A549 (cell line): Measurements from ENCODE around the gene ELF5. TPM values are rescaled to one million over a fixed set of nuclear protein-coding genes. Genes with fewer than 3 reads are reported as not detected.

Experiments used
- ATAC-seq, 2 experiments: fragments of 200-7000 bp in 1 of 2; fragments of >200 bp in 1 of 2; cut with Nextera tagmentation in 1 of 2; cut with Tn5 transposase in 1 of 2; 3 replicates each; pipeline versions ENCODE4 v1.8.0 to v1.9.1; 2018 to 2020; ENCODE audit warnings: mild to moderate bottlenecking in 1 of 2, moderate library complexity in 1 of 2
- CTCF ChIA-PET: fragments of 300-600 bp; sonication (Branson Sonifier 250); formaldehyde crosslinking; extraction: SDS; loops from one replicate; lab custom pipeline; 2021; ENCODE audit warnings: antibody characterized with exemption, inconsistent platforms; lab: Yijun Ruan, JAX
- POLR2A ChIA-PET: fragments of 350-600 bp; formaldehyde crosslinking; extraction: SDS; loops from one replicate; lab custom pipeline; 2021; ENCODE audit warnings: antibody characterized with exemption, inconsistent platforms; lab: Yijun Ruan, JAX
- DNase-seq, 2 experiments: peaks; one replicate each; pipeline versions ENCODE4 v3.0.0 to v3.0.0-alpha.2; 2011 to 2016; ENCODE audit warnings: low read depth in 1 of 2, low spot score in 1 of 2
- FAIRE-seq: peaks from 2 replicates; lab custom pipeline; 2011; peaks lifted over from hg19 to GRCh38; lab: Jason Lieb, UNC
- H3K27ac ChIP-seq, 2 experiments: fragments of >200 bp; sonication (Bioruptor Twin); formaldehyde crosslinking; 3 replicates each; pipeline ENCODE4 v1.5.1; 2016 to 2017
- H3K4me1 ChIP-seq: fragments of >200 bp; sonication (Bioruptor Twin); formaldehyde crosslinking; 3 replicates; pipeline ENCODE4 v1.6.1; 2016
- H3K4me2 ChIP-seq: fragments of >200 bp; sonication (Bioruptor Twin); formaldehyde crosslinking; 3 replicates; pipeline ENCODE4 v1.6.1; 2016
- H3K4me3 ChIP-seq: fragments of >200 bp; sonication (Bioruptor Twin); formaldehyde crosslinking; 3 replicates; pipeline ENCODE4 v1.5.1; 2016
- H3K9me3 ChIP-seq: fragments of >200 bp; sonication (Bioruptor Twin); formaldehyde crosslinking; 3 replicates; pipeline ENCODE4 v1.6.1; 2016
- BHLHE40 ChIP-seq: IDR thresholded peaks from 2 replicates; pipeline ENCODE4 v1.6.1; 2012; ENCODE audit warnings: low read depth, low read length, inconsistent platforms
- E2F6 ChIP-seq: IDR thresholded peaks from 2 replicates; pipeline ENCODE4 v1.6.1; 2012; ENCODE audit warnings: low read depth, borderline replicate concordance
- EHF ChIP-seq: fragments of 250-450 bp; sonication (Bioruptor Pico); IDR thresholded peaks from 2 replicates; pipeline ENCODE4 v1.5.0; 2020; ENCODE audit warnings: mild to moderate bottlenecking
- ELK1 ChIP-seq: fragments of 150-350 bp; IDR thresholded peaks from 2 replicates; pipeline ENCODE4 v1.6.1; 2014; ENCODE audit warnings: low read depth, mild to moderate bottlenecking, low read length
- HES2 ChIP-seq: fragments of >200 bp; sonication (Bioruptor Twin); formaldehyde crosslinking; IDR thresholded peaks from 2 replicates; pipeline ENCODE4 v1.6.1; 2016
- HEYL ChIP-seq: fragments of 250-450 bp; sonication (Bioruptor Pico); IDR thresholded peaks from 2 replicates; pipeline ENCODE4 v1.8.0; 2021; ENCODE audit warnings: mild to moderate bottlenecking, moderate library complexity
- HMGXB4 ChIP-seq: fragments of 250-450 bp; sonication (Bioruptor Pico); IDR thresholded peaks from 2 replicates; pipeline ENCODE4 v1.5.0; 2021; ENCODE audit warnings: mild to moderate bottlenecking, moderate library complexity, borderline replicate concordance
- HOXA7 ChIP-seq: fragments of 250-450 bp; sonication (Bioruptor Pico); IDR thresholded peaks from 2 replicates; pipeline ENCODE4 v1.5.0; 2020; ENCODE audit warnings: mild to moderate bottlenecking, moderate library complexity
- HOXB5 ChIP-seq: fragments of 250-450 bp; sonication (Bioruptor Pico); IDR thresholded peaks from 2 replicates; pipeline ENCODE4 v1.5.0; 2020; ENCODE audit warnings: mild to moderate bottlenecking, moderate library complexity
- KDM1A ChIP-seq: fragments of 200-600 bp; sonication (generic); IDR thresholded peaks from 2 replicates; pipeline ENCODE4 v1.6.1; 2016; ENCODE audit warnings: low read depth, mild to moderate bottlenecking
- KDM5A ChIP-seq: fragments of 200-600 bp; sonication (generic); IDR thresholded peaks from 2 replicates; pipeline ENCODE4 v1.6.1; 2016; ENCODE audit warnings: antibody characterized with exemption, mild to moderate bottlenecking
- MAX ChIP-seq: IDR thresholded peaks from 2 replicates; pipeline ENCODE4 v1.6.1; 2012
- NFE2L2 ChIP-seq: fragments of 150-350 bp; conservative IDR thresholded peaks from 2 replicates; pipeline ENCODE4 v1.6.1; 2014; ENCODE audit warnings: low read length
- NR3C1 ChIP-seq: fragments of >200 bp; sonication (Bioruptor Twin); formaldehyde crosslinking; IDR thresholded peaks from 3 replicates; pipeline ENCODE4 v1.6.1; 2017
- POLR2AphosphoS2 ChIP-seq: conservative IDR thresholded peaks from 2 replicates; pipeline ENCODE4 v1.6.1; 2012; ENCODE audit warnings: low read length, improper control_type of control experiment, inconsistent platforms
- RARB ChIP-seq: fragments of 250-450 bp; sonication (Bioruptor Pico); IDR thresholded peaks from 2 replicates; pipeline ENCODE4 v1.8.0; 2021; ENCODE audit warnings: mild to moderate bottlenecking, moderate library complexity
- RCOR1 ChIP-seq: fragments of 150-350 bp; IDR thresholded peaks from 2 replicates; pipeline ENCODE4 v1.6.1; 2014; ENCODE audit warnings: antibody characterized with exemption, low read length, low read depth
- RFX5 ChIP-seq: fragments of 450-650 bp; IDR thresholded peaks from 2 replicates; pipeline ENCODE4 v1.7.1; 2014; ENCODE audit warnings: antibody characterized with exemption, mild to moderate bottlenecking, moderate library complexity
- SMC3 ChIP-seq: fragments of >200 bp; sonication (Bioruptor Twin); formaldehyde crosslinking; IDR thresholded peaks from 3 replicates; pipeline ENCODE4 v1.6.1; 2018; ENCODE audit warnings: inconsistent platforms
- SREBF2 ChIP-seq: fragments of 450-650 bp; IDR thresholded peaks from 2 replicates; pipeline ENCODE4 v1.6.1; 2014; ENCODE audit warnings: mild to moderate bottlenecking, moderate library complexity
- TP53 ChIP-seq: fragments of 250-450 bp; sonication (Bioruptor Pico); IDR thresholded peaks from 2 replicates; pipeline ENCODE4 v1.5.0; 2021; ENCODE audit warnings: mild to moderate bottlenecking, moderate library complexity
- USF2 ChIP-seq: fragments of 450-650 bp; IDR thresholded peaks from 2 replicates; pipeline ENCODE4 v1.6.1; 2014; ENCODE audit warnings: antibody characterized with exemption
- ZNF302 ChIP-seq: fragments of 250-450 bp; sonication (Bioruptor Pico); IDR thresholded peaks from 2 replicates; pipeline ENCODE4 v1.9.0; 2021; ENCODE audit warnings: inconsistent platforms, mild to moderate bottlenecking, moderate library complexity
- ZSCAN20 ChIP-seq: fragments of 250-450 bp; sonication (Bioruptor Pico); IDR thresholded peaks from 2 replicates; pipeline ENCODE4 v1.8.0; 2022; ENCODE audit warnings: mild to moderate bottlenecking, moderate library complexity
- WGBS: methylation state at CpG from one replicate; pipeline ENCODE4 v1.1.6; 2017; ENCODE audit errors: missing lambda C conversion rate; 5-methylcytosine and 5-hydroxymethylcytosine counted together
- polyA plus RNA-seq, 4 experiments: library from polyadenylated mRNA; depleted of rRNA in 3 of 4; stranded (reverse); fragments of >200 nt; fragmentation: RNase III in 1 of 4; extraction: RNeasy Plus Mini Kit Qiagen cat#74134 plus additional on column Dnase treatment in 1 of 4; gene quantifications; 2 replicates in 3 of 4; 3 replicates in 1 of 4; pipeline ENCODE4 v1.2.3, GENCODE V29; 2011 to 2017

ELF5 gene
- polyA plus RNA-seq, 2 of the 4 experiments (the other 2 are of a cell fraction) = 0.04 TPM; not detected in 1

- DNase-seq (no peak), FAIRE-seq (no peak), ATAC-seq (no peak)
- ChIA-PET POLR2A (no interaction called here), CTCF (interaction anchor here (1.4 to 1.6 kb wide), 3 partner anchors 11 to 270 kb away, joined by 3 to 6 read pairs (median 4); no protein-coding TSS in a partner anchor)
- TF ChIP-seq TP53 (CRISPR knock-in tag) = no peak
- no peak for TF ChIP-seq RCOR1
- no peak for TF ChIP-seq RARB (CRISPR knock-in tag)
- no peak for TF ChIP-seq ELK1
- no peak for TF ChIP-seq HEYL
- no peak for TF ChIP-seq E2F6
- TF ChIP-seq MAX = no peak
- no peak overlapping the region for H3K4me2 ChIP-seq
- 92% methylated on average over 4 of the region's 4 CpGs for WGBS
- H3K9me3 ChIP-seq = 0 out of 3 replicates have a peak, but pooled peaks cover 4% of the 10 kb centered on the region
- peaks cover 7% of the 10 kb centered on the region; the same call in 2 of the 3 replicates for H3K4me1 ChIP-seq
- H3K4me3 ChIP-seq = no peak overlapping the region
- no peak overlapping the region for H3K27ac ChIP-seq
Observed at GRCh38 chr11:34444428-34444827, 69.2 kb downstream of the ELF5 start.

GRCh38 chr11:34443136-34443535, 70.5 kb downstream of the ELF5 start:
- no peak for DNase-seq

GRCh38 chr11:34441814-34442213, 71.8 kb downstream of the ELF5 start:
- peaks cover 12% of the 10 kb centered on the region; the same call in 2 of the 3 replicates for H3K4me1 ChIP-seq
- no peak for ATAC-seq
- FAIRE-seq = no peak
- H3K9me3 ChIP-seq = 0 out of 3 replicates have a peak, but pooled peaks cover 4% of the 10 kb centered on the region
- H3K27ac ChIP-seq = no peak overlapping the region
- no peak overlapping the region for H3K4me2 ChIP-seq
- CTCF ChIA-PET = interaction anchor here (0.8 to 1.1 kb wide), 2 partner anchors 51 to 75 kb away, joined by 3 to 4 read pairs; no protein-coding TSS in a partner anchor
- no peak for TF ChIP-seq SREBF2
- no peak for TF ChIP-seq BHLHE40
- TF ChIP-seq ZSCAN20 (CRISPR knock-in tag) = no peak
- no peak for TF ChIP-seq SMC3
- TF ChIP-seq NR3C1 = no peak
- TF ChIP-seq ZNF302 (CRISPR knock-in tag) = no peak
- H3K4me3 ChIP-seq = no peak overlapping the region
- no peak for DNase-seq
- POLR2A ChIA-PET = no interaction called here

More at GRCh38 chr11:34443136-34443535, 70.5 kb downstream of the ELF5 start:
- no peak overlapping the region for H3K4me3 ChIP-seq
- ATAC-seq = no peak
- WGBS = 96% methylated on average over 3 of the region's 3 CpGs
- no peak for TF ChIP-seq HOXB5 (CRISPR knock-in tag)
- TF ChIP-seq USF2 = no peak
- TF ChIP-seq, all 56 proteins: peak for 0
- H3K4me1 ChIP-seq = peaks cover 7% of the 10 kb centered on the region; the same call in 2 of the 3 replicates
- H3K27ac ChIP-seq = no peak overlapping the region
- POLR2A ChIA-PET = no interaction called here
- no peak overlapping the region for H3K4me2 ChIP-seq
- no peak for FAIRE-seq
- CTCF ChIA-PET = interaction anchor here (0.6 to 1.6 kb wide), 4 partner anchors 10 to 77 kb away, joined by 3 to 6 read pairs (median 3); no protein-coding TSS in a partner anchor
- 0 out of 3 replicates have a peak, but pooled peaks cover 4% of the 10 kb centered on the region for H3K9me3 ChIP-seq

GRCh38 chr11:34439610-34440198, 73.9 kb downstream of the ELF5 start:
- no peak for DNase-seq
- FAIRE-seq = no peak
- ChIA-PET CTCF (interaction anchor here (1.0 to 3.3 kb wide), 5 partner anchors 8 to 265 kb away, joined by 3 to 12 read pairs (median 4); no protein-coding TSS in a partner anchor), POLR2A (interaction anchor here (1.1 kb wide), 1 partner anchor 12 kb away, joined by 6 read pairs; no protein-coding TSS in a partner anchor)
- H3K4me3 ChIP-seq = peak overlapping the region; percentile 67
- peak overlapping the region; percentile 86 for H3K4me2 ChIP-seq
- ATAC-seq = no peak
- 54% methylated on average over 8 of the region's 8 CpGs for WGBS
- H3K4me1 ChIP-seq = peaks cover 12% of the 10 kb centered on the region; the same call in 2 of the 3 replicates
- H3K9me3 ChIP-seq = 0 out of 3 replicates have a peak, but pooled peaks cover 4% of the 10 kb centered on the region
- peak overlapping the region; percentile 86 to 92 for H3K27ac ChIP-seq
- TF ChIP-seq HMGXB4 (CRISPR knock-in tag) (no peak), KDM5A (no peak), USF2 (no peak), KDM1A (no peak), NFE2L2 (no peak), HOXA7 (CRISPR knock-in tag) (no peak), POLR2AphosphoS2 (no peak), RFX5 (no peak), EHF (CRISPR knock-in tag) (no peak), HES2 (no peak)
